ENCODE measurements around the gene SCN2B.

The SCN2B gene

GRCh38 chr11:118175993-118176777 lies at the start of gene SCN2B:
Gene SCN2B (minus strand): TSS chr11:118176639. CDS start chr11:118176431, 208 bp downstream.
- H3K4me3 ChIP-seq (ENCODE audit: low read depth, low read length): no peak within 1 kb of the TSS
- H3K9me3 ChIP-seq (ENCODE audit: control insufficient read depth, insufficient read depth, low read depth, low read length): no peaks in the 10 kb centered on the region
- H3K27ac ChIP-seq (ENCODE audit: extremely low read depth, low read depth, low read length): no peak within 1 kb of the TSS
- TF ChIP-seq SP7 (tag by site-specific recombination; IDR thresholded peaks at IDR 0.05) (0 out of 2 replicates have a peak, but pooled peaks have one; percentile 13), ZBTB8A (tag by site-specific recombination; IDR thresholded peaks at IDR 0.05) (peak; percentile 16; the same call in 1 of the 2 replicates), ZNF366 (tag by site-specific recombination; conservative IDR thresholded peaks at IDR 0.05) (peak; percentile 77), PATZ1 (tag by site-specific recombination; IDR thresholded peaks at IDR 0.05) (0 out of 2 replicates have a peak, but pooled peaks have one; percentile 35), ZNF596 (tag by site-specific recombination; IDR thresholded peaks at IDR 0.05) (peak; percentile 62; the same call in 1 of the 2 replicates), ZFHX2 (tag by site-specific recombination; conservative IDR thresholded peaks at IDR 0.05) (0 out of 2 replicates have a peak, but pooled peaks have one; percentile 5), ZBTB21 (tag by site-specific recombination; IDR thresholded peaks at IDR 0.05) (no peak), ZNF350 (tag by site-specific recombination; IDR thresholded peaks at IDR 0.05) (no peak), ZNF335 (tag by site-specific recombination; conservative IDR thresholded peaks at IDR 0.05) (no peak)
- TF ChIP-seq, protein P1, sequence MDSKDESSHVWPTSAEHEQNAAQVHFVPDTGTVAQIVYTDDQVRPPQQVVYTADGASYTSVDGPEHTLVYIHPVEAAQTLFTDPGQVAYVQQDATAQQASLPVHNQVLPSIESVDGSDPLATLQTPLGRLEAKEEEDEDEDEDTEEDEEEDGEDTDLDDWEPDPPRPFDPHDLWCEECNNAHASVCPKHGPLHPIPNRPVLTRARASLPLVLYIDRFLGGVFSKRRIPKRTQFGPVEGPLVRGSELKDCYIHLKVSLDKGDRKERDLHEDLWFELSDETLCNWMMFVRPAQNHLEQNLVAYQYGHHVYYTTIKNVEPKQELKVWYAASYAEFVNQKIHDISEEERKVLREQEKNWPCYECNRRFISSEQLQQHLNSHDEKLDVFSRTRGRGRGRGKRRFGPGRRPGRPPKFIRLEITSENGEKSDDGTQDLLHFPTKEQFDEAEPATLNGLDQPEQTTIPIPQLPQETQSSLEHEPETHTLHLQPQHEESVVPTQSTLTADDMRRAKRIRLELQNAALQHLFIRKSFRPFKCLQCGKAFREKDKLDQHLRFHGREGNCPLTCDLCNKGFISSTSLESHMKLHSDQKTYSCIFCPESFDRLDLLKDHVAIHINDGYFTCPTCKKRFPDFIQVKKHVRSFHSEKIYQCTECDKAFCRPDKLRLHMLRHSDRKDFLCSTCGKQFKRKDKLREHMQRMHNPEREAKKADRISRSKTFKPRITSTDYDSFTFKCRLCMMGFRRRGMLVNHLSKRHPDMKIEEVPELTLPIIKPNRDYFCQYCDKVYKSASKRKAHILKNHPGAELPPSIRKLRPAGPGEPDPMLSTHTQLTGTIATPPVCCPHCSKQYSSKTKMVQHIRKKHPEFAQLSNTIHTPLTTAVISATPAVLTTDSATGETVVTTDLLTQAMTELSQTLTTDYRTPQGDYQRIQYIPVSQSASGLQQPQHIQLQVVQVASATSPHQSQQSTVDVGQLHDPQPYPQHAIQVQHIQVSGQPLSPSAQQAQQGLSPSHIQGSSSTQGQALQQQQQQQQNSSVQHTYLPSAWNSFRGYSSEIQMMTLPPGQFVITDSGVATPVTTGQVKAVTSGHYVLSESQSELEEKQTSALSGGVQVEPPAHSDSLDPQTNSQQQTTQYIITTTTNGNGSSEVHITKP (tag by site-specific recombination; IDR thresholded peaks at IDR 0.05): peak; percentile 50
- TF ChIP-seq, protein P2, sequence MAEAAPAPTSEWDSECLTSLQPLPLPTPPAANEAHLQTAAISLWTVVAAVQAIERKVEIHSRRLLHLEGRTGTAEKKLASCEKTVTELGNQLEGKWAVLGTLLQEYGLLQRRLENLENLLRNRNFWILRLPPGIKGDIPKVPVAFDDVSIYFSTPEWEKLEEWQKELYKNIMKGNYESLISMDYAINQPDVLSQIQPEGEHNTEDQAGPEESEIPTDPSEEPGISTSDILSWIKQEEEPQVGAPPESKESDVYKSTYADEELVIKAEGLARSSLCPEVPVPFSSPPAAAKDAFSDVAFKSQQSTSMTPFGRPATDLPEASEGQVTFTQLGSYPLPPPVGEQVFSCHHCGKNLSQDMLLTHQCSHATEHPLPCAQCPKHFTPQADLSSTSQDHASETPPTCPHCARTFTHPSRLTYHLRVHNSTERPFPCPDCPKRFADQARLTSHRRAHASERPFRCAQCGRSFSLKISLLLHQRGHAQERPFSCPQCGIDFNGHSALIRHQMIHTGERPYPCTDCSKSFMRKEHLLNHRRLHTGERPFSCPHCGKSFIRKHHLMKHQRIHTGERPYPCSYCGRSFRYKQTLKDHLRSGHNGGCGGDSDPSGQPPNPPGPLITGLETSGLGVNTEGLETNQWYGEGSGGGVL (tag by site-specific recombination; IDR thresholded peaks at IDR 0.05): peak; percentile 82
- H3K36me3 ChIP-seq (ENCODE audit: control insufficient read depth in 2 of 2, insufficient read depth in 1 of 2, low read length in 2 of 2): no peaks in the 10 kb centered on the region
- CTCF ChIA-PET: interaction anchor here (0.7 to 7.5 kb wide), 5 partner anchors 9 to 1302 kb away, joined by 3 to 128 read pairs (median 4); partner anchors contain the start of gene FXYD2
- POLR2A ChIA-PET: no interaction called here
- H3K4me1 ChIP-seq (ENCODE audit: control insufficient read depth, insufficient read depth, low read length): no peaks in the 10 kb centered on the region

- no peak within 1 kb of the TSS for H3K4me3 ChIP-seq (ENCODE audit: low read depth, low read length)
- no peak for TF ChIP-seq BCL11A (tag by site-specific recombination; IDR thresholded peaks at IDR 0.05; ENCODE audit: low read depth)
- no peak within 1 kb of the TSS for H3K27ac ChIP-seq (ENCODE audit: extremely low read depth, low read depth, low read length)
- no peaks in the 10 kb centered on the region for H3K4me1 ChIP-seq (ENCODE audit: control insufficient read depth, insufficient read depth, low read length)
- H3K9me3 ChIP-seq (ENCODE audit: control insufficient read depth, insufficient read depth, low read depth, low read length): no peaks in the 10 kb centered on the region
- no peaks in the 10 kb centered on the region for H3K36me3 ChIP-seq (ENCODE audit: control insufficient read depth in 2 of 2, insufficient read depth in 1 of 2, low read length in 2 of 2)
- CTCF ChIA-PET: interaction anchor here (2.6 kb wide), 1 partner anchor 26 kb away, joined by 12 read pairs; no protein-coding TSS in a partner anchor
- POLR2A ChIA-PET: no interaction called here
Measured at GRCh38 chr11:118224511-118225188, 48.2 kb upstream of the SCN2B start, which contains the start of gene JAML. Gene JAML (minus strand): TSS chr11:118225011. CDS start chr11:118214866, 10,145 bp downstream.

Measured in HEK293 (cell line).